Keratinocyte (primary cell): ENCODE data around the gene MMP19. TPM values are rescaled to one million over a fixed set of nuclear protein-coding genes. Genes with fewer than 3 reads are reported as not detected.
"Not testable (repeated sequence)": the region's sequence is repeated elsewhere in the genome, so short reads cannot be mapped to it uniquely, and the experiment has no call there.

ENCODE experiments used
- DNase-seq: peaks from one replicate; pipeline ENCODE4 v3.0.0-alpha.2; 2011; ENCODE audit warnings: low read depth, missing footprints, low spot score
- FAIRE-seq: peaks from 2 replicates; lab custom pipeline; 2011; peaks lifted over from hg19 to GRCh38; lab: Jason Lieb, UNC
- H2AFZ ChIP-seq: 2 replicates; pipeline ENCODE4 v1.6.0; 2012; ENCODE audit warnings: low read length, control low read depth, inconsistent platforms; ENCODE audit not compliant: control insufficient read depth
- H3K27ac ChIP-seq: 2 replicates; pipeline ENCODE4 v1.5.1; 2011; ENCODE audit warnings: low read length; ENCODE audit not compliant: control insufficient read depth, insufficient read depth
- H3K27me3 ChIP-seq: 3 replicates; pipeline ENCODE4 v1.6.0; 2011; ENCODE audit warnings: low read length; ENCODE audit not compliant: control insufficient read depth, insufficient read depth; ENCODE audit errors: extremely low read depth
- H3K36me3 ChIP-seq, 2 experiments: 2 replicates in 1 of 2; 3 replicates in 1 of 2; pipeline ENCODE4 v1.5.1; 2011; ENCODE audit warnings: low read length in 2 of 2, mild to moderate bottlenecking in 1 of 2; ENCODE audit not compliant: control insufficient read depth in 2 of 2, insufficient read depth in 2 of 2; ENCODE audit errors: extremely low read depth in 1 of 2
- H3K4me1 ChIP-seq: 3 replicates; pipeline ENCODE4 v1.5.1; 2011; ENCODE audit warnings: low read length; ENCODE audit not compliant: control insufficient read depth, insufficient read depth; ENCODE audit errors: extremely low read depth
- H3K4me2 ChIP-seq: 3 replicates; pipeline ENCODE4 v1.6.0; 2011; ENCODE audit warnings: low read depth, low read length; ENCODE audit not compliant: control insufficient read depth, insufficient read depth; ENCODE audit errors: extremely low read depth
- H3K4me3 ChIP-seq, 3 experiments: fragments of 200-600 bp in 1 of 3; sonication (generic) in 1 of 3; 2 replicates in 2 of 3; 3 replicates in 1 of 3; pipeline ENCODE4 v1.5.1; 2011 to 2016; ENCODE audit warnings: low read length in 3 of 3, mild to moderate bottlenecking in 3 of 3, control low read depth in 2 of 3, inconsistent platforms in 1 of 3, low read depth in 1 of 3, mixed read lengths in 1 of 3, mixed run types in 1 of 3, moderate library complexity in 1 of 3; ENCODE audit not compliant: control insufficient read depth in 2 of 3, insufficient read depth in 2 of 3; ENCODE audit errors: extremely low read depth in 1 of 3
- H3K79me2 ChIP-seq: 2 replicates; pipeline ENCODE4 v1.6.0; 2012; ENCODE audit warnings: low read length; ENCODE audit not compliant: control insufficient read depth, insufficient read depth
- H3K9ac ChIP-seq: 3 replicates; pipeline ENCODE4 v1.6.0; 2011; ENCODE audit warnings: low read length; ENCODE audit not compliant: control insufficient read depth, insufficient read depth; ENCODE audit errors: extremely low read depth
- H3K9me1 ChIP-seq: 3 replicates; pipeline ENCODE4 v1.6.0; 2011; ENCODE audit warnings: low read length; ENCODE audit not compliant: control insufficient read depth, insufficient read depth; ENCODE audit errors: extremely low read depth
- H3K9me3 ChIP-seq: 2 replicates; pipeline ENCODE4 v1.5.1; 2012; ENCODE audit warnings: low read depth, low read length; ENCODE audit not compliant: control insufficient read depth
- H4K20me1 ChIP-seq: 3 replicates; pipeline ENCODE4 v1.6.0; 2011; ENCODE audit warnings: low read length; ENCODE audit not compliant: control insufficient read depth, insufficient read depth; ENCODE audit errors: extremely low read depth
- CTCF ChIP-seq, 3 experiments: IDR thresholded peaks in 1 of 3; conservative IDR thresholded peaks in 1 of 3; optimal IDR thresholded peaks in 1 of 3; 2 replicates in 2 of 3; 3 replicates in 1 of 3; pipeline versions ENCODE3 to v1.5.1; 2011; ENCODE audit warnings: low read length in 3 of 3, mild to moderate bottlenecking in 3 of 3, moderate library complexity in 2 of 3, control low read depth in 1 of 3, inconsistent platforms in 1 of 3; ENCODE audit not compliant: insufficient read depth in 2 of 3; ENCODE audit errors: extremely low read depth in 1 of 3
- EZH2 ChIP-seq: IDR thresholded peaks from one replicate; pipeline ENCODE4 v1.6.1; 2012; ENCODE audit warnings: inconsistent platforms, mild to moderate bottlenecking, low read length, moderate library complexity
- dilution Hi-C: fragments of 300-500 bp; cut with MboI; formaldehyde crosslinking; loops from one replicate; pipeline ENCODE4 v1.7.0; 2020; ENCODE audit warnings: low sequenced_read_pairs; ENCODE audit not compliant: extremely low pct_ligation_motif_present
- polyA plus RNA-seq, 5 experiments: library from polyadenylated mRNA; depleted of rRNA in 3 of 5; stranded (reverse) in 3 of 5; stranded (forward) in 1 of 5; unstranded in 1 of 5; fragments of >200 nt; gene quantifications; 1 replicate in 1 of 5; 2 replicates in 3 of 5; 3 replicates in 1 of 5; pipeline versions ENCODE4 v1.2.1 to v1.2.3, GENCODE V29; 2011 to 2012; ENCODE audit warnings: missing spikeins in 2 of 5, low read depth in 1 of 5, low replicate concordance in 1 of 5

MMP19 gene
- polyA plus RNA-seq, 1 donor (not counting 4 experiments of a cell fraction or from before 2014, with no cell fraction given) = 2.7 TPM

DNA sequence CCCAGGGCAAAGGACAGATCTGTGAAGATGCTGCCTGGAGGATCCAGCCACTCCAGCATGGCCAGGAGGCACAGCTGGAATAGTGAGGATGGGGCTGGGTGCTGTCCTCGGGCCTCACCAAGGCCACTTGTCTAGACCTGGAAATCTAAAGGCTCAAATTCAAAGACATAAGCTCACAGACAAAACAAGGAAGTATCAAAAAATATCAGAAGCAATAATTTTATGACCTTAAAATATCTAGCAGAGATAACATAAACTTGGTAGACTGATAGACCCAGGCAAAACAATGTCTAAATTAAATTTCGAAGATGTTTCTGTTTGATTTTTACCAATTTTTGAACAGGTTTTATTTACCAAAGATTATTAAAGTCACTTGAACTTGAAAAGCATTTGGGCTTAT lies 22.6 kb upstream of the MMP19 start:
- no peaks in the 10 kb centered on the region for H3K36me3 ChIP-seq
- H3K4me3 ChIP-seq = no peak overlapping the region
- H4K20me1 ChIP-seq = no peaks in the 10 kb centered on the region
- no peaks in the 10 kb centered on the region for H3K79me2 ChIP-seq
- DNase-seq (no peak), FAIRE-seq (no peak)
- peaks cover 3% of the 10 kb centered on the region for H3K9me3 ChIP-seq
- no peak overlapping the region for H3K9ac ChIP-seq
- no peaks in the 10 kb centered on the region for H3K9me1 ChIP-seq
- no peak overlapping the region for H3K27ac ChIP-seq
- H3K4me1 ChIP-seq = no peaks in the 10 kb centered on the region
- no peak overlapping the region for H2AFZ ChIP-seq
- dilution Hi-C loops = no loop called here
- no peak overlapping the region for H3K4me2 ChIP-seq
- TF ChIP-seq CTCF (optimal IDR thresholded peaks at IDR 0.05 in 1 of 3, IDR thresholded peaks at IDR 0.05 in 1 of 3, conservative IDR thresholded peaks at IDR 0.05 in 1 of 3; ENCODE audit: extremely low read depth in 1 of 3, insufficient read depth in 2 of 3, low read length in 3 of 3) (no peak), EZH2 (no peak)
- H3K27me3 ChIP-seq = no peaks in the 10 kb centered on the region

DNA sequence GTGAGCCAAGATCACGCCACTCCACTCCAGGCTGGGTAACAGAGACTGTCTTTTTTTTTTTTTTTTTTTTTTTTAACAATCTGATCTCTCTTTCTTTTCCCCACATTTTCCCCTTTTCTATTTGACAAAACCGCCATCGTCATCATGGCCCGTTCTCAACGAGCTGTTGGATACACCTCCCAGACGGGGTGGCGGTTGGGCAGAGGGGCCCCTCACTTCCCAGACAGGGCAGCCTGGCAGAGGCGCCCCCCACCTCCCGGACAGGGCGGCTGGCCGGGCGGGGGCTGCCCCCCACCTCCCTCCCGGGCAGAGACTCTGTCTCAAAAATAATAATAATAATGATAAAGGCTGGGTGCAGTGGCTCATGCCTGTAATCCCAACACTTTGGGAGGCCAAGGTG lies 20.2 kb upstream of the MMP19 start:
- H2AFZ ChIP-seq, H3K4me1 ChIP-seq, H3K36me3 ChIP-seq, dilution Hi-C loops, H3K4me3 ChIP-seq, H3K9ac ChIP-seq, H4K20me1 ChIP-seq, H3K27me3 ChIP-seq, H3K27ac ChIP-seq, H3K4me2 ChIP-seq, FAIRE-seq, H3K79me2 ChIP-seq, H3K9me3 ChIP-seq, H3K9me1 ChIP-seq, DNase-seq: not testable (repeated sequence)

GRCh38 chr12:55862286-55862685 lies 19.6 kb upstream of the MMP19 start:
- H3K36me3 ChIP-seq = no peaks in the 10 kb centered on the region
- no peak overlapping the region for H3K9ac ChIP-seq
- H3K4me1 ChIP-seq = no peaks in the 10 kb centered on the region
- no peak overlapping the region for H3K27ac ChIP-seq
- no peaks in the 10 kb centered on the region for H3K27me3 ChIP-seq
- H3K79me2 ChIP-seq = no peaks in the 10 kb centered on the region
- no peak overlapping the region for H3K4me2 ChIP-seq
- DNase-seq (no peak), FAIRE-seq (no peak)
- TF ChIP-seq EZH2 = no peak
- TF ChIP-seq CTCF (optimal IDR thresholded peaks at IDR 0.05 in 1 of 3, IDR thresholded peaks at IDR 0.05 in 1 of 3, conservative IDR thresholded peaks at IDR 0.05 in 1 of 3; ENCODE audit: extremely low read depth in 1 of 3, insufficient read depth in 2 of 3, low read length in 3 of 3) = no peak
- dilution Hi-C loops = no loop called here
- H3K9me1 ChIP-seq = no peaks in the 10 kb centered on the region
- H2AFZ ChIP-seq = no peak overlapping the region
- H4K20me1 ChIP-seq = no peaks in the 10 kb centered on the region
- no peak overlapping the region for H3K4me3 ChIP-seq
- peaks cover 3% of the 10 kb centered on the region for H3K9me3 ChIP-seq
